Esophagus squamous epithelium (tissue), 5 donors: Measurements from ENCODE around the gene CTDSPL2. TPM values are rescaled to one million over a fixed set of nuclear protein-coding genes. Genes with fewer than 3 reads are reported as not detected.
"Not testable (repeated sequence)": the region's sequence is repeated elsewhere in the genome, so short reads cannot be mapped to it uniquely, and the experiment has no call there.

ENCODE experiments used
- DNase-seq: peaks from one replicate; lab custom pipeline; 2025; lab: John Stamatoyannopoulos, UW
- H3K27ac ChIP-seq, 4 donors: fragments of 200-600 bp; sonication (generic); one replicate each; pipeline ENCODE4 v1.5.1; 2016 to 2019; ENCODE audit warnings: mild to moderate bottlenecking in 1 of 4
- H3K27me3 ChIP-seq, 4 donors: fragments of 200-600 bp; sonication (generic); 1 replicate in 3 of 4; 2 replicates in 1 of 4; pipeline versions ENCODE4 v1.5.1 to v1.6.0; 2017 to 2021; ENCODE audit warnings: antibody characterized with exemption in 1 of 4
- H3K36me3 ChIP-seq, 3 donors: fragments of 200-600 bp; sonication (generic); one replicate each; pipeline ENCODE4 v1.5.1; 2016 to 2019
- H3K4me1 ChIP-seq, 3 donors: fragments of 200-600 bp; sonication (generic); one replicate each; pipeline ENCODE4 v1.5.1; 2017 to 2019
- H3K4me3 ChIP-seq, 4 donors: fragments of 200-600 bp; sonication (generic); 1 replicate in 3 of 4; 2 replicates in 1 of 4; pipeline ENCODE4 v1.5.1; 2016 to 2019; ENCODE audit warnings: mild to moderate bottlenecking in 2 of 4, moderate library complexity in 1 of 4
- H3K9me3 ChIP-seq, 3 donors: fragments of 200-600 bp; sonication (generic); one replicate each; pipeline ENCODE4 v1.5.1; 2016 to 2019
- CTCF ChIP-seq, 6 experiments: fragments of 450-650 bp in 4 of 6; fragments of 200-600 bp in 2 of 6; sonication (generic) in 2 of 6; IDR thresholded peaks; one replicate each; pipeline ENCODE4 v1.5.1; 2016 to 2019; ENCODE audit warnings: antibody characterized with exemption in 6 of 6, mild to moderate bottlenecking in 4 of 6, moderate library complexity in 4 of 6
- POLR2A ChIP-seq, 4 donors: fragments of 450-650 bp; IDR thresholded peaks; one replicate each; pipeline ENCODE4 v1.6.1; 2017; ENCODE audit warnings: antibody characterized with exemption in 4 of 4, mild to moderate bottlenecking in 4 of 4, moderate library complexity in 3 of 4
- WGBS, 2 donors: methylation state at CpG; one replicate each; pipeline ENCODE4 v1.1.5; 2018; 5-methylcytosine and 5-hydroxymethylcytosine counted together
- intact Hi-C: fragments of 100-400 bp; cut with DNase I; formaldehyde crosslinking; loops from one replicate; pipeline ENCODE4 v1.15.0; 2022
- total RNA-seq, 4 donors: library from RNA; depleted of rRNA; stranded (reverse); fragments of >200 nt; gene quantifications; one replicate each; pipeline ENCODE4 v1.1.0, GENCODE V29; 2016
- donor health status: DM: yes; HTN: yes; CAD: no.

Gene CTDSPL2
- total RNA-seq, 4 donors from 2014 or later, result 23.4 to 43.9 (median 27.0) TPM

- intact Hi-C loops, result no loop called here
- no peak for TF ChIP-seq CTCF (IDR thresholded peaks at IDR 0.05)
- no peak for TF ChIP-seq POLR2A (IDR thresholded peaks at IDR 0.05)
- no peaks in the 10 kb centered on the region for H3K27me3 ChIP-seq
These were observed 123.3 kb downstream of the CTDSPL2 start for GRCh38 chr15:44550734-44551133.

GRCh38 chr15:44554934-44555723 is 127.7 kb downstream of the CTDSPL2 start:
- Histone ChIP-seq H3K27ac (no peak overlapping the region), H3K36me3 (peaks cover 10 to 94% (median 17%) of the 10 kb centered on the region in 3 donors), H3K9me3 (no peaks in the 10 kb centered on the region), H3K27me3 (no peaks in the 10 kb centered on the region), H3K4me3 (no peak overlapping the region), H3K4me1 (peaks cover 0 to 13% (median 0%) of the 10 kb centered on the region in 3 donors)
- no peak for DNase-seq
- intact Hi-C loops, result no loop called here
- TF ChIP-seq CTCF (IDR thresholded peaks at IDR 0.05), result no peak
- TF ChIP-seq POLR2A (IDR thresholded peaks at IDR 0.05), result no peak
- WGBS, 2 donors, result 79 to 85% methylated on average over 3 to 4 of the region's 4 CpGs

More at GRCh38 chr15:44550734-44551133, 123.3 kb downstream of the CTDSPL2 start:
- Histone ChIP-seq H3K36me3 (peaks cover 6 to 63% (median 9%) of the 10 kb centered on the region in 3 donors), H3K4me3 (no peak overlapping the region), H3K27ac (no peak overlapping the region), H3K4me1 (peaks cover 0 to 20% (median 8%) of the 10 kb centered on the region in 3 donors), H3K9me3 (no peaks in the 10 kb centered on the region)
- no peak for DNase-seq
- 81 to 84% methylated on average over 4 of the region's 4 CpGs for WGBS, 2 donors

- H3K27me3 ChIP-seq, intact Hi-C loops, H3K27ac ChIP-seq, H3K4me3 ChIP-seq, H3K9me3 ChIP-seq, DNase-seq: not testable (repeated sequence)
- Histone ChIP-seq H3K36me3 (peaks cover 23 to 100% (median 36%) of the 10 kb centered on the region in 3 donors), H3K4me1 (peaks cover 0 to 11% (median 0%) of the 10 kb centered on the region in 3 donors)
These were observed 133.5 kb downstream of the CTDSPL2 start for GRCh38 chr15:44560926-44561325.

- WGBS, 2 donors, result 93 to 94% methylated on average over 3 to 7 of the region's 8 CpGs
- TF ChIP-seq CTCF (IDR thresholded peaks at IDR 0.05), result no peak
- no peak for TF ChIP-seq POLR2A (IDR thresholded peaks at IDR 0.05)
- Histone ChIP-seq H3K9me3 (peaks cover 0 to 5% (median 0%) of the 10 kb centered on the region in 3 donors), H3K27me3 (no peaks in the 10 kb centered on the region), H3K4me3 (no peak overlapping the region), H3K36me3 (peaks cover 25 to 100% (median 42%) of the 10 kb centered on the region in 3 donors), H3K4me1 (peaks cover 0 to 14% (median 0%) of the 10 kb centered on the region in 3 donors), H3K27ac (no peak overlapping the region)
- no peak for DNase-seq
- intact Hi-C loops, result no loop called here
These were observed 138.1 kb downstream of the CTDSPL2 start for GRCh38 chr15:44565387-44566154.

- intact Hi-C loops, result no loop called here
- peaks cover 25 to 100% (median 45%) of the 10 kb centered on the region in 3 donors for H3K36me3 ChIP-seq
These were observed 138.7 kb downstream of the CTDSPL2 start for GRCh38 chr15:44566155-44566540.

More at GRCh38 chr15:44566155-44566540, 138.7 kb downstream of the CTDSPL2 start:
- WGBS, 2 donors, result 94 to 100% methylated on average over 3 to 4 of the region's 4 CpGs
- no peak for DNase-seq
- Histone ChIP-seq H3K9me3 (peaks cover 0 to 5% (median 0%) of the 10 kb centered on the region in 3 donors), H3K4me1 (peaks cover 0 to 14% (median 0%) of the 10 kb centered on the region in 3 donors), H3K4me3 (no peak overlapping the region), H3K27ac (no peak overlapping the region), H3K27me3 (no peaks in the 10 kb centered on the region)
- TF ChIP-seq CTCF (IDR thresholded peaks at IDR 0.05), result no peak
- TF ChIP-seq POLR2A (IDR thresholded peaks at IDR 0.05), result no peak
